Testis (tissue), 2 donors: ENCODE results near the gene MRAP2.
"Not testable (repeated sequence)": the region's sequence is repeated elsewhere in the genome, so short reads cannot be mapped to it uniquely, and the experiment has no call there.

ENCODE experiments used
- CTCF ChIP-seq, 3 experiments: fragments of 450-650 bp in 2 of 3; fragments of 200-600 bp in 1 of 3; sonication (generic) in 1 of 3; IDR thresholded peaks; one replicate each; pipeline ENCODE4 v1.5.1; 2016 to 2019; ENCODE audit warnings: antibody characterized with exemption in 3 of 3, mild to moderate bottlenecking in 2 of 3, moderate library complexity in 1 of 3
- POLR2A ChIP-seq: fragments of 450-650 bp; IDR thresholded peaks from one replicate; pipeline ENCODE4 v1.6.1; 2017; ENCODE audit warnings: antibody characterized with exemption, mild to moderate bottlenecking, moderate library complexity

- TF ChIP-seq CTCF (IDR thresholded peaks at IDR 0.05); POLR2A: not testable (repeated sequence)
Observed at GRCh38 chr6:84084705-84085104, 51.1 kb downstream of the MRAP2 start.
